ENCODE data around the gene RYR3. TPM values are rescaled to one million over a fixed set of nuclear protein-coding genes. Genes with fewer than 3 reads are reported as not detected.

Gene RYR3
- total and polyA plus RNA-seq, 2 of the 13 experiments (the other 11 are each of a cell fraction or from before 2014, with no cell fraction given) = not detected

GRCh38 chr15:33313491-33313890 lies 2.7 kb downstream of the RYR3 start:
- Histone ChIP-seq H3K9ac (ENCODE audit: insufficient read depth, low read depth, low read length) (no peak overlapping the region), H2AFZ (ENCODE audit: low read length) (no peak overlapping the region), H3K4me2 (ENCODE audit: low read depth, low read length) (no peak overlapping the region), H4K20me1 (ENCODE audit: insufficient read depth, low read length) (no peaks in the 10 kb centered on the region), H3K4me3 (replicated peaks in 1 of 3; ENCODE audit: insufficient read depth in 1 of 3, low read depth in 2 of 3, low read length in 3 of 3) (no peak overlapping the region), H3K4me1 (ENCODE audit: insufficient read depth, low read length) (no peaks in the 10 kb centered on the region), H3K27ac (ENCODE audit: extremely low read length, insufficient read depth, low read length) (no peak overlapping the region), H3K36me3 (replicated peaks in 1 of 2; ENCODE audit: control insufficient read depth in 1 of 2, insufficient read depth in 2 of 2, low read length in 2 of 2) (no peaks in the 10 kb centered on the region), H3K9me3 (ENCODE audit: low read length) (no peaks in the 10 kb centered on the region), H3K27me3 (ENCODE audit: control insufficient read depth in 1 of 2, insufficient read depth in 2 of 2, low read length in 2 of 2) (peaks cover 0 to 21% of the 10 kb centered on the region in 2 experiments; a peak in 1 of 5 replicates), H3K79me2 (ENCODE audit: insufficient read depth, low read length) (no peaks in the 10 kb centered on the region)
- ATAC-seq (no peak), DNase-seq (ENCODE audit: low spot score) (no peak), FAIRE-seq (no peak)
- TF ChIP-seq ARNT2 (CRISPR knock-in tag; IDR thresholded peaks at IDR 0.05; ENCODE audit: low read depth) = no peak
- no peak for TF ChIP-seq KDM2A (CRISPR knock-in tag; IDR thresholded peaks at IDR 0.05; ENCODE audit: borderline replicate concordance, low read depth)
- TF ChIP-seq REL (CRISPR knock-in tag; conservative IDR thresholded peaks at IDR 0.05) = no peak
- TF ChIP-seq ARID5B (CRISPR knock-in tag; IDR thresholded peaks at IDR 0.05) = no peak
- TF ChIP-seq WIZ (CRISPR knock-in tag; IDR thresholded peaks at IDR 0.05) = no peak
- TF ChIP-seq CREB3 (CRISPR knock-in tag; IDR thresholded peaks at IDR 0.05) = no peak
- TF ChIP-seq CCDC6 (CRISPR knock-in tag; IDR thresholded peaks at IDR 0.05) = no peak
- TF ChIP-seq FOXC1 (CRISPR knock-in tag; IDR thresholded peaks at IDR 0.05; ENCODE audit: borderline replicate concordance) = no peak
- no peak for TF ChIP-seq ZNF652 (CRISPR knock-in tag; IDR thresholded peaks at IDR 0.05; ENCODE audit: borderline replicate concordance, low read depth)
- TF ChIP-seq ZBTB33 (CRISPR knock-in tag; IDR thresholded peaks at IDR 0.05) = no peak
- TF ChIP-seq NFAT5 (CRISPR knock-in tag; IDR thresholded peaks at IDR 0.05) = no peak
- no peak for TF ChIP-seq ZNF430 (CRISPR knock-in tag; IDR thresholded peaks at IDR 0.05)
- 0% methylated on average over 1 of the region's 1 CpG for WGBS (ENCODE audit: low lambda C conversion rate)
- POLR2A ChIA-PET = no interaction called here
- CTCF ChIA-PET (ENCODE audit: low intra/inter-chr PET ratio, low total read pairs) = no interaction called here
- BruUV-seq (replicated peaks) = no TSS peak
- intact Hi-C loops (cut with micrococcal nuclease; ENCODE audit: unreplicated experiment) (no loop called here), in situ Hi-C loops (cut with HindIII; ENCODE audit: extremely low pct_ligation_motif_present, low pct_unique_long_range_greater_than_20kb) (no loop called here)

All from HepG2 (cell line).